Stimulated activated CD8-positive, alpha-beta memory T cell treated with anti-CD3 and anti-CD28 coated beads, Interleukin-7, amount 100 ng/mL, for 1 hour (primary cell): ENCODE results near the gene SLX9.

Experiments used
- DNase-seq, 2 donors: peaks; one replicate each; pipeline ENCODE4 v3.0.0-alpha.2; 2020; ENCODE audit warnings: low read depth in 2 of 2

Gene SLX9

DNA sequence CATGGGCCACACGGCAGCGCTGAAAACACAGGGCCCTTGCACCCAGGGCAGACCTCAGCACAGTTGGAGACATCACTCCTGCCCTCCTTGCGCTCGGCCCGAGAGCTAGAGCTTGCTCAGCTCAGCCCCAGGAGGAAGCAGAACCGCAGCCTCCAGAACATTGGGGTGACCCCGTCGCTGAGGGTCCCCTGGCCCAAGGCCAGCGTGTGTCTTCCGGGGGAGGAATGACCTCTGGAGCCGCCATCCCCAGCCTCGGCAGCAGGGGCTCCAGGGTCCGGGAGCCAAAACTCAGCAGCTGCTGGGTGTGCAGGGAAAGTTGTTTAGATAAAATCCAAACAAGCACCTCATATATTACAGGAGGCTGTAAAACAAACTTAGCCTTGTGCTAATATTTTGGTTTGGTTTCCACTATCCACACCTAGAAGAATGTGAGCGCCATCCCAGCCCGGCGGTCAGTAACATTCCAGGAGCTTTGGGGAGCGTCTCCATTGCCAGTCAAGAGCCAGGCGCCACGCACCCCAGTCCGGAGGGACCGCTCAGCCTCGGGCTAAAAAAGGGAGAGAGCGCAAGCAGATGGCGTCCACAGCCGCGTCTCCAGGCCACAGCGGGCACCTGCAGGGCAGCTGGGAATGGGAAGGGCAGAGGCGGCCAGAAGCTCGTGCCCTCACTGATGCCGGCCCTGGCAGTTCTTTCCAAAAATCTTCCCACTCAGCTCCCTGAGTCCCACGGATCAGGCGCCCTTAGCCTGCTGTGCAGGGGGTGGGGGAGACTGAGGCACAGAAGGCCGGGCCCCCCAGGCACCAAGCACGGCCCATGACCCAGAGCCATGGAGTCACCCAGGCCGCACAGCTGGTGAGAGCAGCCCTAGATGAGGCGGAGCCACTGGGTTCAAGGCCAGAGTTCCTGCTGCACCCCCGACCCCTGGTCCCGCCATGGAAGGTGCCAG is 52.0 kb downstream of the SLX9 start:
- DNase-seq: no peak

DNA sequence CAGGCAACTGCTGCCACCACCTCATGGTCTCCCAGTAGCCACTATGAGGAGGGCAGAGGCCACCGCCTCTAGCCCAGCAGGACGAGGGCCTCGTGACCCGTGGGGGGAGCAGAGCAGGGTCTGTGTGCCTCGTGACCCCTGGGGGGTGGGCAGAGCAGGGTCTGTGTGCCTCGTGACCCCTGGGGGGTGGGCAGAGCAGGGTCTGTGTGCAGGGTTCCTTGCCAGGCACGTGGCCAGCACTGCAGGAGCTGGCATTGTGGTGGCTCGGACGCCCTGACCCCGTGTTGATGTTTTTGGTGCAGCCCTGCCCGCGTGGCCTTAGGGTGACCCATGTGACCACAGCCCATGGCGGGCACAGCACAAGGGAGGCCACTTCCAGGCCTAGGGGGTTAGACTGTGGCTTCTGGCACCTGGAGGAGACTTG is 52.8 kb downstream of the SLX9 start:
- DNase-seq: no peak

DNA sequence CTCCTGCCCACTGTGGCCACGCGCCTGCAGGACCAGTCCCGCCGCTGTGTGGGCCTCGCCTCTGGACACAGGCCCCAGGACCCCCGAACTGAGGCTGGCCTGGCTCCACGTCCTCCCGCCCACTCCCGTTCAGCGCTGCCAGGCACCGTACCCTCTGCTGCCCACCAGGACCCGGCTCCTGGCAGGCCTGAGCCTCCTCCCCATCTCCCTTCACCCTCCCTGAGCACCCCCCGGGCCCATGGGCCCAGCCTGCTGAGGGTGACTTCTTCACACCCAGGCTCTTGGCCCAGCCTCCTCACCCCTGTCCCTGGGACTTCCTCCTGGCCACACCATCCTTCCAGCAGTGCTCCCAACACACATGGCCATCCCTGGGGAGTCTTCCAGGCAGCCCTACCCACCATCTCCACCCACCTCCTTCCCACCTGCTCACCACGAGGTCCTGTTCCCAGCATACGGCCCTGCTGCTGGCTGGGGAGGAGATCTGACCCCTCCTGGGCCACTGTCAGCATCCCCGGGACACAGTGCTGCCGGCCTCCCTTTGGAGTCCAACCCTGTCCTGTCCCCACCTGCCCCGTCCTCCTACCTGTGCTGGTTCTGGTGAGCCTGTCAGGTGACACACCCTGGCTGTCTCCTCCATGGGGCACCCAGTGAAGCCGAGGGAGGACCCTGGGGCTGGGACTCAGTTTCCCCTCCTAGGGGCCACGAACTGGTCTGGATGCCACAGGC is 53.7 kb downstream of the SLX9 start:
- DNase-seq: no peak

DNA sequence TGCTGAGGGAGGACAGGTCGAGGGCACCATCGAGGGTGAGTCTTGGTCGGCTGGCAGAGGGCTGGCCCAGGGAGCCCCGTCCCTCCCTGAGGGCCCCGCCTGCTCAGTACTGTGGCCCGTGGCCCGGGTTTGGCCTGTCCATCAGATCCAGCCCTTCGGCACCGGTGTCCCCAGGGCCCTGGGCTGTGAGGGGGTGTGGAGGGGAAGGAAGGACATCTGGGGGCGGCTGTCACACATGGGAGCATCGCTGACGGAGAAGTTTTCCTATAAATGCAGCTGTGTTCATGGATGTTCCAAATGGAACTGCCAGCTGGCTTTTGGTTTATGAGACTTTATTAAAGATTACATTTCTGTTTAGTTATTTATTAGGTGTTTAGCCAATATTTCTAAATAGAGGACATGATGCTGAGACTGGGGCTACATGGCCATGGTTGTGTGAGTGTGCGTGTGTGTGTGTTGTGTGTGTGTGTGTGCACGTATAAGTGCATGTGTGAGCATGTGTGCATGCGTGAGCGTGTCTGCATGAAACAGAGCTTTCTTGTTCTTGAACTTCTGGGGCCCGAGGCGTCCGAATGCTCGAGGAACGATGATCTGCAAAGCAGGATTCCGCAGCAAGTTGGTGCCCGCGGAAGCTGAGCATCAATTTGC is 54.3 kb downstream of the SLX9 start:
- DNase-seq: no peak

DNA sequence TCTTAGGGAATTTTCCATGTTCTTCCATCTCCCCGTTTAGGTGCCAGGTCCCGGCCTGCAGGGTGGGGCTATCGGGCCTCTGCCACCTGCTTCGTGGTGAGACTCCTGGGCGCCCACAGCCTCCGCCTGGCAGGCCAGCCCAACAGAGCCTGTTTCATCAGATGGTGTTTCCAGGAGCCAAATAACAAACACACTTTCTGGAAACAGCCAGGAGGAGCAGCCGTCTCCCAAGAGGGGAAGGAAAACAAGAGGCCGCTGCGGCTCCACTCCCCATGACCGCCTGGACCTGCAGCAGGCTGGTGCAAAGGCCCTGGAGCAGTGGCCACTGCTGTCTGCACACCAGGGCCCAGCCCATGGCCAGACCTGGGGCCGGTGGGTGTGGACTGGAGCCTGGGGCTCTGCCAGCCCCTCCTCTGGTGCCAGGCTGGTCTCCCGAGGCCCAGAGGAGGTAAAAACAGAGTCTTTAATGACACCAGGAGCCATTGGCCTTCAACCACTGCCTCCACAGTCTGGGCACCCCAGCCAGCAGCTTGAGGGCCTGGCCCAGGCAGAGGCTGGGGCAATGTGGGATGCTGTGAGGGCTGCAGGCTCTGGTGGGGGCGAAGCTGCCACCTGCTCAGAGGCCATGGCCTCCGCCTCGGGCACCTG is 55.0 kb downstream of the SLX9 start:
- DNase-seq: no peak

DNA sequence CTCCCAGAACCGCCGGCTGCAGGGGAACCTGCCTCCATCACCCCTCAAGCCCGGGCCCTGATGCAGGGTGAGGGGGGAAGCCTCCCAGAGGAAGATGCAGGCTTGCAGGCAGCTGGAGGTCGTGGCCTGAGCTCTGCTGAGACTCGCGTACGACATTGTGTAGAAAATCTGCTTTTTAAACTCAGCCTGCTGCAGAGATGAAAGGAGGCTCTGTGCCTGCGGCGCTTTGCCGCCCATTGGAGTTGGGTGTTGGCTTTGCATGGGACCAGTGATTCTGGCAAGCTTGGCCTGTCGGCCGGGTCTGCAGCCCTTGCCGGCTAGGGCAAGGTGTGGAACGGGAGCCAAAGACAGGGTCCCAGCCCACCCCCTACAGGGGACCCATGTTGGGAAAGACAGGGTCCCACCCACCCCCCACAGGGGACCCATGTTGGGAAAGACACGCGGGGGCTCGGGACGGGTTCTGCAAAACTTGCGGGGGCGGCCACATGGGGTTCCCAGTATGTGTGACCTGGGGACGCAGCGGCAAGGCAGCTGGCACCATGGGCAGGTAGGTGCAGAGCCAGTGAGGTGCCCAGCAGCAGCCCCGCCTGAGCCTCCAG is 55.6 kb downstream of the SLX9 start:
- no peak for DNase-seq

DNA sequence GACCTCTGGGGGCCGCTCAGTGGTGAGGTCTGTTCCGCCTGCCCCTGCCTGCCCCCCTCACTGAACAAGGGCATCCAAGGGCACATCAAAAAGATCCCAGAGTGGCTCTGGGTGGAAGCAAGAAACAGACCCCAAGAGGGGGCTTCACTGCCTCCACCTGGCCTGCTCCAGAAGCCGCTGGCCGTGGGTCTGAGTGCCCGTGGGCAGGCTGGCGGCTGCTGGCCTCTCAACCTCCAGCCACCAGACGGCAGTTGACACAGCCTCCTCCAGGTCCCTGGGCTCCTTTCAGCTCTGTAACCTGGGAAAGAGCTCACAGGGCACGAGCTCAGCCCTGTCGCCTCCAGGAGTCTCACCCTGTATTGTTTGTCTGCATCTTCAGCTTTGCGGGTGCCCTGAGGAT is 56.3 kb downstream of the SLX9 start:
- no peak for DNase-seq

DNA sequence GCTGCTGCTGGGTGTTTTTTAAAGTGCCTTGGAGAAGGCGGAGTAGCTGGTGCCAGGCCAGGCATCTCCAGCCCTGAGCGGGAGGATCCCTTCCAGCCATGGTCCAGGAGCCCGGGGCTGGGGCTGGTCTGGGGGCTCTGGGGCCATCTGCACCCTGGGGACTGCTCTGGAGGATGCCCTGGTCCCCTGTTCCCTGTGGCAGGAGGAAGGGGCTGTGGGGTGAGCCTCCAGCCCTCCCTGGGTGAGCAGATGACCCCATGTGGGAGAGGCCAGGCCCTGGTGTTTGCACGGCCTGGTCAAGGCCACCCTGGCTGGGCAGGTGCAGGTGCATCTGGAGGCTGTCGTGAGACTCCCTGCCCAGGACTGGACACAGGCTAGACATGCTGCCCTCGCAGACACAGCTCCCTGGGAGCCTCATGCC is 56.7 kb downstream of the SLX9 start:
- DNase-seq: no peak

DNA sequence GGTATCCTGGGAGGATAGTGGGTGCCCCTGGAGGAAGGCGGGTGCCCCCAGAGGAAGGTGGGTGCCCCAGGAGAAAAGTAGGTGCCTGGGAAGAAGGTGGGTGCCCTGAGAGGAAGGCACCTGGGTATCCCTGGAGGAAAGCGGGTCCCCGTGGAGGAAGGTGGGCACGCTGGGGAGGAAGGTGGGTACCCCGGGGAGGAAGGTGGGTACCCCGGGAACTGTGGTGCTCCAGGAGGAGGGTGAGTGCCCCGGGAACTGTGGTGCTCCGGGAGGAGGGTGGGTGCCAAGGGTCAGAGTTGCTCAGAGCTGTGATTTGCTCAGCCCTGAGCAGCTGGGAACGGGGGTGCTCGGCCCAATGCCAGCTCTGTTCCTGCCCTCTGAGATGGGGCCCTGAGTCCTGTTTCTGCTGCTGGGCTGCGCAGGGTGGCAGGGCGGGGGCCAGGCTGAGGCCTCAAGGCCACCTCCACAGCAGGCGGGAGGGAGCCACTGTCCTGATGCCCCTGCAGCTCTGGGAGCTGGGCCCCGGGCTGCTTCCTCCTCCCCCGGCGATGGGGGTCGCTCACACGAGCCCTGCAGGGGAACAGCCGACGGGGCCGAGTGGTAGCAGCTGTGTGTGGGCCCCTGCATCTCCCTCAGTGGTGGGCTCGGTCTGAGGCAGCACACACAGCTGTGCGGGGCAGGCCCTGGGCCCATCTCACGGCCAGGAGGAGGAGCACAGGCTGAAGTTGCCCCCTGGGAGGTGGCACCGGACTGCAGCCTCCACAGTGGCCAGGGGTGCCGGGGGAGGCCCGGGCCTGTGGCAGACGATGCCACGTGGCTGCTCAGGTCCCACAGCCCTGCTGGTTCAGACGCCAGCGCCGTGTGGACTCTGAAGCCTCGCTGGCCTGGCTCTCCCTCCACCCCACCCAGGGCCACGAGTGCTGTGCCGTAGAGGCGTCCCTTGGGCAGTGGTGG is 57.4 kb downstream of the SLX9 start:
- no peak for DNase-seq

DNA sequence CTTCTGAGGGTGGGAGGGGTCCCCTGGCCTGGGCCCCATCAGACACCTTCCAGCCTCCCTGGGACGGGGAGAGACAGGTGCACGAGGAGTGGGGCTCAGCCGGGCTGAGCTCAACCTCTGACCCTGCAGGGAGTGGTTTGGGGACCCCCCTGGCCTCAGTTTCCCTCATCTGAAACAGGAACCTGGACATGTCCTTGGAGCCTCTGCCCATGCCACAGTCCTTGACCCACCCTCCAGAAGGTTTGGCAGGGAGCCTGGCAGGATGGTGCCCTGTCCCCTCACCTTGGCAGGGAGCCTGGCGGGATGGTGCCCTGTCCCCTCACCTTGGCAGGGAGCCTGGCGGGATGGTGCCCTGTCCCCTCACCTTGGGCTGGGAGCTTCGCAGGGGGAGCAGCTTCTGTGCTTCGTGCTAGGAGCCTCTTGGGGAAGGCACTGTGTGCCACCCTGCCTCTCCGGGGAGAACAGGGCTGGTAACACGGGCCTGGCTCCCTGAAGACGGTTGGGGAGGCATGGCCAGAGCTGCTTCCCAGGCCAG is 58.3 kb downstream of the SLX9 start:
- DNase-seq: no peak

DNA sequence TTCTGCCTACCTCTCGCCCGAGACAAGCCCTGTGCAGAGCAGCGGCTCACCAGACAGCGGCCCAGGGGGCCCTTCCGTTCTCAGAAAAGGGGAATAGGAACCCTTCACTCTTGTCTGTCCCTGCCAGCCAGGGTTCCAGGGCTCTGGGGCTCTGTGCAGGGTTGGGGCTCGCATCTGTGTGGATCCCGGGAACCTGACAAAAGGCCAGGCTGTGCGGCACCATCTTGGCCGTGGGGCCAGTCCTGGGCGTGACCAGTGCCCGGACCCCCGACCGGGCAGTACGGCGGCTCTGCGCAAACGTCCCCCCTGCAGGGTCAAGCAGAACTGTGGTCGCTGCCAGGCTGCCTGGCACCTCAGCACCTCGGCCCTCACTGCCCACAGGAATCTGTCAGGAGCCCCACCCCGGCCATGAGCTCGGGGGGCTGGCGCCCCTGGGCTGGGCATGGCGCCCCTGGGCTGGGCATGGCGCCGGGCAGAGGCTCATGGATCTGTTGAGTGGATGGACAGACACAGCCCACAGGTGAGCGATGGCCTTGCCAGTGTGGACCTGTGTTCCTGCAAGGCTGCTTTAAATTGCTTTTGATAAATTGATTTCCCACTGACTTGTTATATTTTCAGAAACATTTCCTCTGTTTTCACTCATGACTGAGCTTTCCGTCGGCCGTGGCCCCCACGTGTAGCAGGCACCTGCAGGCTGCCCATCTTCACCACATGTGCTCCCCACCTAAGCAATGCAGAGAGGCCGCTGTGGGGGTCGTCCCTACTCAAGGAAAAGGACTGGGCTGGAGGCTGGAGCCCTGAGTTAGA is 59.0 kb downstream of the SLX9 start:
- no peak for DNase-seq

DNA sequence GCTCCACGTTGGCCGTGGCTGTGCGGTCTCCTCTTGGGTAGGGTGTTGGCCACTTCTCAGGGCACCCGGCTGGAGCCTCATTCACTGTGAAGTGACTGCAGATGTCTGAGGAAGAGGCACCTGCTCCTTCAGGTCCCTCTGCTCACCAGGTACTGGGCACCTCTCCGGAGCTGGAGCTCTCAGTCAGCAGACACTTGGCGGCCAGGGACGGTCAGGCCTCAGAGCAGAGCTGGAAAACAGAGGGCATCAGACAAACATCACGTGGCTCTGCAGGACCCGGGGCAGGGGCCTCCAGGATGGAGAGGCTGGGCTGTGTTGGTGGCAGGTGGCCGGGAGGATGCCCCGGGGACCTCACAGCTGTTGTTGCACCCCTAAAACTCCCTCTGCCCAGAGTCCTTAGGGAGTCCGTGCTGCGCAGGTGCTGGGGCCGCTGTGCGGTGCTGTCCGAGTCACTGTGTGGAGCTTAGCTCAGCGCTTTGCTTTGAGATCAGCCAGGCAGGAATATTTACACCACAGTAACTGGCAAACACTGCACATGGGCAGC is 59.7 kb downstream of the SLX9 start:
- DNase-seq: no peak

DNA sequence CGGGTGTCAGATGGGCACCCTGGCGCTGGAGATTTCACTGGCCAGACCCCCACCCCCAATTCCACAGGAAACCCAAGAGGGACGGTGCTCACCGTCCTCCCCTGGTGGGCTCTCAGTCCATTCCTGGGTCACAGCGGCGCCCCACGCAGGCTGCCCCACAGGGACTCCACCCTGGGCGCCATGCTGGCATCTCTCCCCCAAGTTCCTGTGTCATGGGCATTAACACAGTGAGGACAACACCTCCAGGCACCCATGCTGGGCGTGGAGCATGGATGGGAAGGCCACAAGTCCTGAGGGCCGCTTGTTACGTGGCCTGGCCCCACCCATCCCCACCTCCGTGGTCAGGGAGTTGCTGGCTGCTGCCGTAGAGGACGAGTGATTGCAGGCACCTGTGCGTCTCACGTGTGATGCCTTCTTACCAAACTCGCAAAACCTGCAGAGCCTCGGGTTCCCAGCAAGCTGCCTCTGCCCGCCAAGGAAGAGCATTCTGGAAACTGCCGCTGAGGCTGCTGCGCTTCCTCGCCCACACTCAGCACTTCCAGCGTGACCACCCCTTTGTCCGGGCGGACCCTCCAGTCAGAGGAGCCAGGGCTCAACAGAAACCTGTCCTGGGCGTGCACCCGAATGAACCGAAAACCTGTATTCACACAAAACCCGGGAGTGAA is 60.3 kb downstream of the SLX9 start:
- no peak for DNase-seq

DNA sequence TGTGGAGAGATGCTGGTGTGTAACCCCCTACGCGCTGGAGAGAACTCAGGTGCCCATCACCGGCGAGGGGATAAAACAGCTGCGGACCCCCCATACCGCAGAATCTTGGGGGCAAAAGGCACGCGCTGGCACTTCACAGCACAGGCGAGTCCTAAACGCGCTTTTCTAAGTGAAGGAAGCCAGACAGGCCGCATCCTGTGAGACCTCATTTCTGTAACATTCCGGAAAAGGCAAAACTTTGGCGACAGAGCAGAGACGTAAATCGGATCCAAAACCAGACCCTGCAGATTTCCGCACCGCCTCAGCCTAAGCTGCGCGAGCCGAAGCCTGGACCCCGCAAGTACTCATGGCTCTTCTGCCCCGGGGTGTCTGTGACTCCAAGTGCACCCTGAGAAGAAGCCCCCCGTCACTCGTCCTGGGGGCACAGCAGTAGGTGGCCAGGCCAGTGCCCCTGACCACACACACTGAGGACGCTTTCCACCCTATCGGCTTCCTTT is 60.9 kb downstream of the SLX9 start:
- DNase-seq: no peak

DNA sequence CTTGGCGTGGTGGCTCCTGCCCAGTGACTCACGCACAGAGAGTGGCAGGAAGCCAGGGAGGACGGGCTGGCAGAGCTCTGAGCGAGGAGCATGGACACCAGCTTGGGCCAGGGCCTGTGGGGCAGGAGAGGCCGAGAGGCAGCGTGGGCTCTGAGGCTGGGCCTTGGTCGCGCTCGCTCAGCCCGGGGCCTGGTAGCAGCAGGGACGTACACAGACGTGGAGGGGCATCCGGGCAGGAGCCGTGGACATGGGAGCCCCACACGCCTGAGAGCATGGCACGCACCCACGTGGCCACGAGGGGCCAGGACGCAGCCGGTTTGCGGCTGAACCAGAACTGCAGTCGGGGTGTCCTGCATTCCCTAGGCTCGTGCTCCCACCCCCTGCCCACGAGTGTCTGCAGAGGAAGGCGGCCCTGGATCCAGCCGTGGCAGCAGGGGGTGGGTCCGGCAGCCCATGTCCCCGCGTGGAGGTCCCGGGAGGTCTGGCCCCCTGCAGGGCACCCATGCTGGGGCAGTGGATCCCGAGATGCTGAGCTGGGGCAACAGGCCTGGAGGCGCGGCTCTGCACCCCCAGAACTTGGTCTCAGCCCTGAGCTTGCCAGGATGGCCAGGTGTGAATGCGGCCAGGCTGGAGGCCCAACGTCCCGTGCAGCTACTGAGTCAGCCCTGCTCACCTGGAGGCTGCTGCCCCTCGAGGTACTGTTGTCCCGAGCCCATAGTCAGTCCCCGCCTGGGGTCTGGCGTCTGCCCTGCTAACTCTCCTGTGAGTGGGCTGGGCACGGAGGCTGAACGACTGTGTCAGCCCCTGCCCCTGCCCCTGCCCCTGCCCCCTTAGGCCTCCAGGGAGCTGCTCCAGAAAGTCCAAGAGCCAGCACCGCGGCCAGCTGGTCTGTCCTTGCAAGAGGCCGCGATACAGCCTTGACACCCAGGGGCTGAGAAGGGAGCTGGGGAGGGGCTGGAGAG is 61.6 kb downstream of the SLX9 start:
- no peak for DNase-seq

DNA sequence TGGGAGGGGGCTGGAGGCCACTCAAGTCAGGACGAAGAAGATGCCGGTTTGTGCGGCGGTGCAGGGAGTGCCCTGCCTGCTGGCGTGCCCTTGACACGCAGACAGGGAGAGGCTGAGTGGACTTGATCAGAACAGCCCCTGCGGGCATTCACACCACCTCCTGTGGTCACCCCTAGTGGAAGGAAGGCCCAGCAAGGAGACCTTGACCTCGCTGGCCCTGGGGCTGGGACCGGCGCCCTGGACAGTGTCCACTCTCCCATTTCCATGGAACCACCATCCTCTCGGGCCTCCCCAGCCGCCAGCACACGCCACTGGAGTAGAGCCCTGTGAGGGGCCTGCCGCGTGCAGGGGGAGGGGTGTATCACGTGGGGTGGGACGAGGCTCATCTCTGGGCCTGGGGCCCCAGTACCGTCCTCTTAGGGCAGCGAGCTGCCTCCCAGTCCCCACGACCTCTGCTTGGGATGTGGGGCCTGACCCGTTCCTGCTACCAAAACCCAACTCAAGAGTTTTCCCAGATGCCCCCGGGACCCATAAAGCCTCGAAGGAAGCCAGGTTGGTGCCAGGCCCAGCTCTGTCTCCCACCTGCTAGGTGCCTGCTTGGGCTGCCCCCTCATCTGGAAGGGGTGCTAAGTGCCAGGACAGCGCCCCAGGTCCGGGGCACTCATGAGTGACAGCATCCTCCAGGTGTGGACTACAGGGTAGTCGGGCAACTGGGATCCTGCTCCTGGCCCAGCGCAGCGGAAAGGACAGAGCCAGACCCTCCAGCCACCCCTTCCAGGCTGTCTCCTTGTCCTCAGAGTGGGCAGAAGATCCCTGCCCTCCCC is 62.8 kb downstream of the SLX9 start:
- no peak for DNase-seq
